GM23338 (cell line): ENCODE data around the gene RAN. TPM values are rescaled to one million over a fixed set of nuclear protein-coding genes. Genes with fewer than 3 reads are reported as not detected.

Source experiments
- ATAC-seq: fragments of 200-7000 bp; cut with Tn5 transposase; 3 replicates; pipeline ENCODE4 v1.9.1; 2020
- DNase-seq: peaks from one replicate; pipeline ENCODE4 v3.0.0-alpha.2; 2015; ENCODE audit warnings: low spot score
- H2AFZ ChIP-seq: fragments of 200-600 bp; sonication (generic); 2 replicates; pipeline ENCODE4 v1.8.0; 2016; ENCODE audit warnings: antibody characterized with exemption, mild to moderate bottlenecking, moderate library complexity
- H3F3A ChIP-seq: fragments of 200-600 bp; sonication (generic); replicated peaks from 2 replicates; pipeline ENCODE4 v1.8.0; 2017; ENCODE audit warnings: antibody characterized with exemption, mixed run types, low read depth
- H3K27ac ChIP-seq: fragments of 200-600 bp; sonication (generic); 2 replicates; pipeline ENCODE4 v1.6.1; 2016; ENCODE audit warnings: low read depth
- H3K27me3 ChIP-seq: fragments of 200-600 bp; sonication (generic); 2 replicates; pipeline ENCODE4 v1.8.0; 2016; ENCODE audit warnings: mild to moderate bottlenecking, mixed run types, moderate library complexity; ENCODE audit not compliant: insufficient read depth
- H3K36me3 ChIP-seq: fragments of 200-600 bp; sonication (generic); 2 replicates; pipeline ENCODE4 v1.8.0; 2016; ENCODE audit warnings: mild to moderate bottlenecking; ENCODE audit not compliant: insufficient read depth
- H3K4me1 ChIP-seq: fragments of 200-600 bp; sonication (generic); 2 replicates; pipeline ENCODE4 v1.8.0; 2016; ENCODE audit warnings: mild to moderate bottlenecking, moderate library complexity; ENCODE audit not compliant: insufficient read depth
- H3K4me2 ChIP-seq: fragments of 200-600 bp; sonication (generic); 2 replicates; pipeline ENCODE4 v1.7.1; 2017; ENCODE audit warnings: mixed run types
- H3K4me3 ChIP-seq: fragments of 200-600 bp; sonication (generic); 2 replicates; pipeline ENCODE4 v1.6.1; 2016; ENCODE audit warnings: mixed run types
- H3K79me2 ChIP-seq: fragments of 200-600 bp; sonication (generic); replicated peaks from 2 replicates; pipeline ENCODE4 v1.8.0; 2017; ENCODE audit warnings: mild to moderate bottlenecking; ENCODE audit not compliant: insufficient read depth
- H3K9me2 ChIP-seq: fragments of 200-600 bp; sonication (generic); 2 replicates; pipeline ENCODE4 v1.8.0; 2017; ENCODE audit not compliant: insufficient read depth
- H4K20me1 ChIP-seq: fragments of 200-600 bp; sonication (generic); replicated peaks from 2 replicates; pipeline ENCODE4 v1.8.0; 2017; ENCODE audit warnings: mild to moderate bottlenecking; ENCODE audit not compliant: insufficient read depth
- H3K27ac Mint-ChIP-seq: 2 replicates; pipeline ENCODE4 v1.8.0; 2020; ENCODE audit warnings: inconsistent platforms, mild to moderate bottlenecking, moderate library complexity, mixed read lengths
- H3K27me3 Mint-ChIP-seq: 3 replicates; pipeline ENCODE4 v1.8.0; 2022; ENCODE audit warnings: low read depth, mild to moderate bottlenecking, moderate library complexity, mixed read lengths, inconsistent platforms; ENCODE audit not compliant: insufficient read depth, poor library complexity
- H3K36me3 Mint-ChIP-seq: 3 replicates; pipeline ENCODE4 v1.8.0; 2021; ENCODE audit warnings: low read depth, mild to moderate bottlenecking, inconsistent platforms, moderate library complexity, mixed read lengths
- H3K4me1 Mint-ChIP-seq: 3 replicates; pipeline ENCODE4 v1.8.0; 2020; ENCODE audit warnings: mild to moderate bottlenecking, inconsistent platforms, mixed read lengths
- H3K4me3 Mint-ChIP-seq: 3 replicates; pipeline ENCODE4 v1.8.0; 2021; ENCODE audit warnings: moderate library complexity, mild to moderate bottlenecking, inconsistent platforms, mixed read lengths
- H3K9me3 Mint-ChIP-seq: 3 replicates; pipeline ENCODE4 v1.8.0; 2020; ENCODE audit warnings: moderate library complexity, mild to moderate bottlenecking, inconsistent platforms, mixed read lengths
- CREB1 ChIP-seq: fragments of 250-450 bp; sonication (Bioruptor Pico); IDR thresholded peaks from 2 replicates; pipeline ENCODE4 v1.5.0; 2020; ENCODE audit warnings: low read depth, mild to moderate bottlenecking, moderate library complexity
- EZH2 ChIP-seq: fragments of 200-600 bp; sonication (generic); IDR thresholded peaks from one replicate; pipeline ENCODE4 v1.8.0; 2017; ENCODE audit warnings: antibody characterized with exemption, mild to moderate bottlenecking, low read depth; ENCODE audit not compliant: unreplicated experiment
- EZH2phosphoT487 ChIP-seq: fragments of 200-600 bp; sonication (generic); IDR thresholded peaks from one replicate; pipeline ENCODE4 v1.8.1; 2018; ENCODE audit warnings: antibody characterized with exemption; ENCODE audit not compliant: unreplicated experiment
- NANOG ChIP-seq: IDR thresholded peaks from 2 replicates; pipeline ENCODE4 v1.6.1; 2016; ENCODE audit warnings: antibody characterized with exemption, borderline replicate concordance
- POLR2AphosphoS5 ChIP-seq: IDR thresholded peaks from 2 replicates; pipeline ENCODE4 v1.6.1; 2016; ENCODE audit warnings: antibody characterized with exemption, low read depth
- STAT1 ChIP-seq: IDR thresholded peaks from one replicate; pipeline ENCODE4 v1.6.1; 2016; ENCODE audit warnings: antibody characterized with exemption; ENCODE audit not compliant: unreplicated experiment
- ZNF114 ChIP-seq: fragments of 250-450 bp; sonication (Bioruptor Pico); IDR thresholded peaks from 2 replicates; pipeline ENCODE4 v1.5.0; 2020; ENCODE audit warnings: mild to moderate bottlenecking, moderate library complexity
- ZNF331 ChIP-seq: fragments of 250-450 bp; sonication (Bioruptor Pico); IDR thresholded peaks from 2 replicates; pipeline ENCODE4 v1.5.0; 2020; ENCODE audit warnings: low read depth, mild to moderate bottlenecking, moderate library complexity
- polyA plus RNA-seq: library from polyadenylated mRNA; unstranded; fragments of >200 nt; fragmentation: Nextera tagmentation; extraction: Ambion mirVana; gene quantifications from 2 replicates; pipeline ENCODE4 v1.2.1, GENCODE V29; 2016
- total RNA-seq: library from RNA; depleted of rRNA; stranded (reverse); fragments of >200 nt; shearing (Covaris generic); gene quantifications from 2 replicates; pipeline ENCODE4 v1.2.3, GENCODE V29; 2014
- TF ChIP-seq, protein P1 (sequence below): IDR thresholded peaks from one replicate; pipeline ENCODE4 v1.6.1; 2018; ENCODE audit warnings: antibody characterized with exemption; ENCODE audit not compliant: unreplicated experiment
- TF ChIP-seq, protein P2 (sequence below): IDR thresholded peaks from 2 replicates; pipeline ENCODE4 v1.6.1; 2016; ENCODE audit warnings: antibody characterized with exemption
- TF ChIP-seq, protein P3 (sequence below), 2 experiments: fragments of 200-600 bp in 1 of 2; sonication (generic) in 1 of 2; conservative IDR thresholded peaks; 2 replicates each; pipeline versions ENCODE4 v1.5.1 to v1.6.1; 2016 to 2017; ENCODE audit warnings: antibody characterized with exemption in 2 of 2, low read depth in 2 of 2, mild to moderate bottlenecking in 2 of 2, moderate library complexity in 1 of 2
- TF ChIP-seq, protein P4 (sequence below): fragments of 250-450 bp; sonication (Bioruptor Pico); IDR thresholded peaks from 2 replicates; pipeline ENCODE4 v1.5.0; 2020; ENCODE audit warnings: mild to moderate bottlenecking, moderate library complexity

RAN gene
- total and polyA plus RNA-seq, 2 experiments from 2014 or later = 976 to 2,289 TPM

DNA sequence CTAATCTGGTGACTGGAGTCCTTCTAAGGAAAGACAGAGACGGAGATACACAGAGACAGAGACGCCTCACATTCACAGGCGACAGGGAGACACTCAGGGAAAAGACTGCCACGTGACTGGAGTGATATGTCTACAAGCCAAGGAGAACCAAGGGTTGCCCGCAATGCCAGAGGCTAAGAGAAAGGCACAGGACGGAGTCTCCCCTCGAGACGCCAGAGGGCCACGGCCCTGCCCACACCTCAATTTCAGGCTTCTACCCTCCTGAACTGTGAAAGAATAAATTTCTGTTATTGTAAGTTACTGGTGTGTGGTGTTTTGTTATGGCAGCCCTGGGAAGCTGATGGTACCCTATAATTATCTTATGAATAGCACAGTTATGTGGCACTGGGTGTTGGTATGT, 11.6 kb upstream of the RAN start:
- no peak for ATAC-seq
- no peak overlapping the region for H3K4me2 ChIP-seq
- no peaks in the 10 kb centered on the region for H4K20me1 ChIP-seq
- H2AFZ ChIP-seq = no peak overlapping the region; the same call in 1 of the 2 replicates
- H3K4me3 ChIP-seq = no peak overlapping the region
- Mint-ChIP-seq H3K4me3 (no peak overlapping the region), H3K9me3 (peaks cover 35% of the 10 kb centered on the region), H3K27ac (no peak overlapping the region), H3K4me1 (peaks cover 2% of the 10 kb centered on the region; the same call in 1 of the 3 replicates), H3K27me3 (peaks cover 9% of the 10 kb centered on the region), H3K36me3 (peaks cover 20% of the 10 kb centered on the region)
- H3F3A ChIP-seq = no peaks in the 10 kb centered on the region
- H3K27ac ChIP-seq = no peak overlapping the region
- no peak for DNase-seq
- TF ChIP-seq POLR2AphosphoS5 = no peak
- TF ChIP-seq, protein P1, sequence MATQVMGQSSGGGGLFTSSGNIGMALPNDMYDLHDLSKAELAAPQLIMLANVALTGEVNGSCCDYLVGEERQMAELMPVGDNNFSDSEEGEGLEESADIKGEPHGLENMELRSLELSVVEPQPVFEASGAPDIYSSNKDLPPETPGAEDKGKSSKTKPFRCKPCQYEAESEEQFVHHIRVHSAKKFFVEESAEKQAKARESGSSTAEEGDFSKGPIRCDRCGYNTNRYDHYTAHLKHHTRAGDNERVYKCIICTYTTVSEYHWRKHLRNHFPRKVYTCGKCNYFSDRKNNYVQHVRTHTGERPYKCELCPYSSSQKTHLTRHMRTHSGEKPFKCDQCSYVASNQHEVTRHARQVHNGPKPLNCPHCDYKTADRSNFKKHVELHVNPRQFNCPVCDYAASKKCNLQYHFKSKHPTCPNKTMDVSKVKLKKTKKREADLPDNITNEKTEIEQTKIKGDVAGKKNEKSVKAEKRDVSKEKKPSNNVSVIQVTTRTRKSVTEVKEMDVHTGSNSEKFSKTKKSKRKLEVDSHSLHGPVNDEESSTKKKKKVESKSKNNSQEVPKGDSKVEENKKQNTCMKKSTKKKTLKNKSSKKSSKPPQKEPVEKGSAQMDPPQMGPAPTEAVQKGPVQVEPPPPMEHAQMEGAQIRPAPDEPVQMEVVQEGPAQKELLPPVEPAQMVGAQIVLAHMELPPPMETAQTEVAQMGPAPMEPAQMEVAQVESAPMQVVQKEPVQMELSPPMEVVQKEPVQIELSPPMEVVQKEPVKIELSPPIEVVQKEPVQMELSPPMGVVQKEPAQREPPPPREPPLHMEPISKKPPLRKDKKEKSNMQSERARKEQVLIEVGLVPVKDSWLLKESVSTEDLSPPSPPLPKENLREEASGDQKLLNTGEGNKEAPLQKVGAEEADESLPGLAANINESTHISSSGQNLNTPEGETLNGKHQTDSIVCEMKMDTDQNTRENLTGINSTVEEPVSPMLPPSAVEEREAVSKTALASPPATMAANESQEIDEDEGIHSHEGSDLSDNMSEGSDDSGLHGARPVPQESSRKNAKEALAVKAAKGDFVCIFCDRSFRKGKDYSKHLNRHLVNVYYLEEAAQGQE = no peak
- TF ChIP-seq EZH2 = no peak
- TF ChIP-seq, protein P2, sequence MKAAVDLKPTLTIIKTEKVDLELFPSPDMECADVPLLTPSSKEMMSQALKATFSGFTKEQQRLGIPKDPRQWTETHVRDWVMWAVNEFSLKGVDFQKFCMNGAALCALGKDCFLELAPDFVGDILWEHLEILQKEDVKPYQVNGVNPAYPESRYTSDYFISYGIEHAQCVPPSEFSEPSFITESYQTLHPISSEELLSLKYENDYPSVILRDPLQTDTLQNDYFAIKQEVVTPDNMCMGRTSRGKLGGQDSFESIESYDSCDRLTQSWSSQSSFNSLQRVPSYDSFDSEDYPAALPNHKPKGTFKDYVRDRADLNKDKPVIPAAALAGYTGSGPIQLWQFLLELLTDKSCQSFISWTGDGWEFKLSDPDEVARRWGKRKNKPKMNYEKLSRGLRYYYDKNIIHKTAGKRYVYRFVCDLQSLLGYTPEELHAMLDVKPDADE = no peak
- TF ChIP-seq EZH2phosphoT487 = no peak
- TF ChIP-seq ZNF114 (CRISPR knock-in tag) = no peak
- TF ChIP-seq CREB1 (CRISPR knock-in tag) = no peak
- TF ChIP-seq, protein P3, sequence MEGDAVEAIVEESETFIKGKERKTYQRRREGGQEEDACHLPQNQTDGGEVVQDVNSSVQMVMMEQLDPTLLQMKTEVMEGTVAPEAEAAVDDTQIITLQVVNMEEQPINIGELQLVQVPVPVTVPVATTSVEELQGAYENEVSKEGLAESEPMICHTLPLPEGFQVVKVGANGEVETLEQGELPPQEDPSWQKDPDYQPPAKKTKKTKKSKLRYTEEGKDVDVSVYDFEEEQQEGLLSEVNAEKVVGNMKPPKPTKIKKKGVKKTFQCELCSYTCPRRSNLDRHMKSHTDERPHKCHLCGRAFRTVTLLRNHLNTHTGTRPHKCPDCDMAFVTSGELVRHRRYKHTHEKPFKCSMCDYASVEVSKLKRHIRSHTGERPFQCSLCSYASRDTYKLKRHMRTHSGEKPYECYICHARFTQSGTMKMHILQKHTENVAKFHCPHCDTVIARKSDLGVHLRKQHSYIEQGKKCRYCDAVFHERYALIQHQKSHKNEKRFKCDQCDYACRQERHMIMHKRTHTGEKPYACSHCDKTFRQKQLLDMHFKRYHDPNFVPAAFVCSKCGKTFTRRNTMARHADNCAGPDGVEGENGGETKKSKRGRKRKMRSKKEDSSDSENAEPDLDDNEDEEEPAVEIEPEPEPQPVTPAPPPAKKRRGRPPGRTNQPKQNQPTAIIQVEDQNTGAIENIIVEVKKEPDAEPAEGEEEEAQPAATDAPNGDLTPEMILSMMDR (conservative IDR thresholded peaks at IDR 0.05; ENCODE audit: low read depth in 2 of 2) = no peak
- no peak for TF ChIP-seq NANOG
- TF ChIP-seq, protein P4, sequence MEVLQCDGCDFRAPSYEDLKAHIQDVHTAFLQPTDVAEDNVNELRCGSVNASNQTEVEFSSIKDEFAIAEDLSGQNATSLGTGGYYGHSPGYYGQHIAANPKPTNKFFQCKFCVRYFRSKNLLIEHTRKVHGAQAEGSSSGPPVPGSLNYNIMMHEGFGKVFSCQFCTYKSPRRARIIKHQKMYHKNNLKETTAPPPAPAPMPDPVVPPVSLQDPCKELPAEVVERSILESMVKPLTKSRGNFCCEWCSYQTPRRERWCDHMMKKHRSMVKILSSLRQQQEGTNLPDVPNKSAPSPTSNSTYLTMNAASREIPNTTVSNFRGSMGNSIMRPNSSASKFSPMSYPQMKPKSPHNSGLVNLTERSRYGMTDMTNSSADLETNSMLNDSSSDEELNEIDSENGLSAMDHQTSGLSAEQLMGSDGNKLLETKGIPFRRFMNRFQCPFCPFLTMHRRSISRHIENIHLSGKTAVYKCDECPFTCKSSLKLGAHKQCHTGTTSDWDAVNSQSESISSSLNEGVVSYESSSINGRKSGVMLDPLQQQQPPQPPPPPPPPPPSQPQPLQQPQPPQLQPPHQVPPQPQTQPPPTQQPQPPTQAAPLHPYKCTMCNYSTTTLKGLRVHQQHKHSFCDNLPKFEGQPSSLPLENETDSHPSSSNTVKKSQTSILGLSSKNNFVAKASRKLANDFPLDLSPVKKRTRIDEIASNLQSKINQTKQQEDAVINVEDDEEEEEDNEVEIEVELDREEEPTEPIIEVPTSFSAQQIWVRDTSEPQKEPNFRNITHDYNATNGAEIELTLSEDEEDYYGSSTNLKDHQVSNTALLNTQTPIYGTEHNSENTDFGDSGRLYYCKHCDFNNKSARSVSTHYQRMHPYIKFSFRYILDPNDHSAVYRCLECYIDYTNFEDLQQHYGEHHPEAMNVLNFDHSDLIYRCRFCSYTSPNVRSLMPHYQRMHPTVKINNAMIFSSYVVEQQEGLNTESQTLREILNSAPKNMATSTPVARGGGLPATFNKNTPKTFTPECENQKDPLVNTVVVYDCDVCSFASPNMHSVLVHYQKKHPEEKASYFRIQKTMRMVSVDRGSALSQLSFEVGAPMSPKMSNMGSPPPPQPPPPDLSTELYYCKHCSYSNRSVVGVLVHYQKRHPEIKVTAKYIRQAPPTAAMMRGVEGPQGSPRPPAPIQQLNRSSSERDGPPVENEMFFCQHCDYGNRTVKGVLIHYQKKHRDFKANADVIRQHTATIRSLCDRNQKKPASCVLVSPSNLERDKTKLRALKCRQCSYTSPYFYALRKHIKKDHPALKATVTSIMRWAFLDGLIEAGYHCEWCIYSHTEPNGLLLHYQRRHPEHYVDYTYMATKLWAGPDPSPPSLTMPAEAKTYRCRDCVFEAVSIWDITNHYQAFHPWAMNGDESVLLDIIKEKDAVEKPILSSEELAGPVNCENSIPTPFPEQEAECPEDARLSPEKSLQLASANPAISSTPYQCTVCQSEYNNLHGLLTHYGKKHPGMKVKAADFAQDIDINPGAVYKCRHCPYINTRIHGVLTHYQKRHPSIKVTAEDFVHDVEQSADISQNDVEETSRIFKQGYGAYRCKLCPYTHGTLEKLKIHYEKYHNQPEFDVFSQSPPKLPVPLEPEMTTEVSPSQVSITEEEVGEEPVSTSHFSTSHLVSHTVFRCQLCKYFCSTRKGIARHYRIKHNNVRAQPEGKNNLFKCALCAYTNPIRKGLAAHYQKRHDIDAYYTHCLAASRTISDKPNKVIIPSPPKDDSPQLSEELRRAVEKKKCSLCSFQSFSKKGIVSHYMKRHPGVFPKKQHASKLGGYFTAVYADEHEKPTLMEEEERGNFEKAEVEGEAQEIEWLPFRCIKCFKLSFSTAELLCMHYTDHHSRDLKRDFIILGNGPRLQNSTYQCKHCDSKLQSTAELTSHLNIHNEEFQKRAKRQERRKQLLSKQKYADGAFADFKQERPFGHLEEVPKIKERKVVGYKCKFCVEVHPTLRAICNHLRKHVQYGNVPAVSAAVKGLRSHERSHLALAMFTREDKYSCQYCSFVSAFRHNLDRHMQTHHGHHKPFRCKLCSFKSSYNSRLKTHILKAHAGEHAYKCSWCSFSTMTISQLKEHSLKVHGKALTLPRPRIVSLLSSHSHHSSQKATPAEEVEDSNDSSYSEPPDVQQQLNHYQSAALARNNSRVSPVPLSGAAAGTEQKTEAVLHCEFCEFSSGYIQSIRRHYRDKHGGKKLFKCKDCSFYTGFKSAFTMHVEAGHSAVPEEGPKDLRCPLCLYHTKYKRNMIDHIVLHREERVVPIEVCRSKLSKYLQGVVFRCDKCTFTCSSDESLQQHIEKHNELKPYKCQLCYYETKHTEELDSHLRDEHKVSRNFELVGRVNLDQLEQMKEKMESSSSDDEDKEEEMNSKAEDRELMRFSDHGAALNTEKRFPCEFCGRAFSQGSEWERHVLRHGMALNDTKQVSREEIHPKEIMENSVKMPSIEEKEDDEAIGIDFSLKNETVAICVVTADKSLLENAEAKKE (CRISPR knock-in tag) = no peak
- no peak for TF ChIP-seq ZNF331
- no peak for TF ChIP-seq STAT1
- no peaks in the 10 kb centered on the region for H3K9me2 ChIP-seq
- no peaks in the 10 kb centered on the region for H3K79me2 ChIP-seq
- no peaks in the 10 kb centered on the region for H3K4me1 ChIP-seq
- no peaks in the 10 kb centered on the region; the same call in 1 of the 2 replicates for H3K36me3 ChIP-seq
- no peaks in the 10 kb centered on the region for H3K27me3 ChIP-seq
